Astrocyte of the cerebellum (primary cell): ENCODE data around the gene FSTL4.

Source experiments
- DNase-seq: peaks from one replicate; pipeline ENCODE4 v3.0.0-alpha.2; 2011; ENCODE audit warnings: low read depth
- H3K4me3 ChIP-seq: 2 replicates; pipeline ENCODE4 v1.5.1; 2011; ENCODE audit warnings: mild to moderate bottlenecking, low read depth, low read length, moderate library complexity
- in situ Hi-C: cut with HindIII; loops from 2 replicates; pipeline ENCODE4 v1.10.0; 2017; ENCODE audit warnings: low sequenced_read_pairs
- TF ChIP-seq, protein P1 (sequence below): IDR thresholded peaks from 2 replicates; pipeline ENCODE4 v1.5.1; 2012; ENCODE audit warnings: low read length, low read depth, moderate library complexity, mild to moderate bottlenecking; ENCODE audit errors: missing control alignments

Gene FSTL4

DNA sequence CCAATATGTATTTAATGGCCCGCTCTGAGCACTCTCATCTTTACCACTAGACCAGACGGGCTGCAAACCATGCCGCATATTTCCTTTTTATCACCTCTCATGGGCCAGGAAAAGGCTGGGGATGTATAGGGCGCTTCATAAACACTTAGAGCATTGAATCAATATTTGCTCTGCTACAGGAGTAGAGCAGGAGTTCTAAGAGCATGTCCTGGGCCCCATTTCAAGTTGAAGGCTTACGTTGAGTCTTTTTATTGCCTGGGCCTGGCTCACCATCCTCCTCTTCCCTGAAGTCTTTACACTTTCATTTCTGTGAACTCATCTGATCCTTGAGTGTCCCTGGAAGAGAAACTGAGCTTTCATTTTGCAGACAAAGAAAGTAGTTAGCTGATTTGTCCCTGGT is 112.4 kb downstream of the FSTL4 start:
- TF ChIP-seq, protein P1, sequence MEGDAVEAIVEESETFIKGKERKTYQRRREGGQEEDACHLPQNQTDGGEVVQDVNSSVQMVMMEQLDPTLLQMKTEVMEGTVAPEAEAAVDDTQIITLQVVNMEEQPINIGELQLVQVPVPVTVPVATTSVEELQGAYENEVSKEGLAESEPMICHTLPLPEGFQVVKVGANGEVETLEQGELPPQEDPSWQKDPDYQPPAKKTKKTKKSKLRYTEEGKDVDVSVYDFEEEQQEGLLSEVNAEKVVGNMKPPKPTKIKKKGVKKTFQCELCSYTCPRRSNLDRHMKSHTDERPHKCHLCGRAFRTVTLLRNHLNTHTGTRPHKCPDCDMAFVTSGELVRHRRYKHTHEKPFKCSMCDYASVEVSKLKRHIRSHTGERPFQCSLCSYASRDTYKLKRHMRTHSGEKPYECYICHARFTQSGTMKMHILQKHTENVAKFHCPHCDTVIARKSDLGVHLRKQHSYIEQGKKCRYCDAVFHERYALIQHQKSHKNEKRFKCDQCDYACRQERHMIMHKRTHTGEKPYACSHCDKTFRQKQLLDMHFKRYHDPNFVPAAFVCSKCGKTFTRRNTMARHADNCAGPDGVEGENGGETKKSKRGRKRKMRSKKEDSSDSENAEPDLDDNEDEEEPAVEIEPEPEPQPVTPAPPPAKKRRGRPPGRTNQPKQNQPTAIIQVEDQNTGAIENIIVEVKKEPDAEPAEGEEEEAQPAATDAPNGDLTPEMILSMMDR = no peak
- no peak for DNase-seq

DNA sequence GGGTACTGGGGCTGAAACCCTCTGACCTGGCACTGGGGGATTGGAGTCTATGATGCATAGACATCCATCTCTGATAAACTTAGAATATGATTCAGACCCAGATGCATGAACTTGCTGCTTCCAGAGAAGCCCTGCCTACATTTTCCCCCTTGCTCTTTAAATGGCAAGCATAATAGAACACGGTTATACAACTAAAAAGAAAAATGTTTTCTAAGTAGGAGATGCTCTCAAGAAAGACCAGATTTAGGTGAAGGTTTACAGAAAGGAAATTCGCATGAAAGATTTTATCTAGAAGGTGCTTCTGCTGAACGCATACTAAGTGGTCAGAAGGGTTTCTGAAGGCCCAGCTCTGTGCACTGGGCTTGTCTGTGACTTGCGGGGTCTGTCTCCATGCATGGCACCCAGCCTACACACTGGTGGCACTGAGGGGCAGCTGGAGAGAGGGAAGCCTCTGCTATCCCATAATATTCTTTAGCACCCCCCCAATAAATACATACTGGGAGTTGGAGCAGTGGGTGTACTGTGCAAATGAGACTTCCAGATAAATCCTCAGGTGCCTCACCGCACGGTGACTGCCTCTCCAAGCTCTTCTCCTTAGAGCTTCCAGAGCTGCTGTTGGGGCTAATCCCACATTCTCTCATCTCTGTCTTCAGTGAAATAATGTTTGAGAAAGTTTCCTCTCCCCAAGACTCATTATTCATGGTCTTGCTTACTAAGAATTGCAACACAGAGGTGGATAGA is 114.6 kb downstream of the FSTL4 start:
- H3K4me3 ChIP-seq = no peak overlapping the region
- in situ Hi-C loops = no loop called here
- TF ChIP-seq, protein P1 = no peak
- DNase-seq = no peak

More for the DNA sequence above, 112.4 kb downstream of the FSTL4 start:
- in situ Hi-C loops = no loop called here
- H3K4me3 ChIP-seq = no peak overlapping the region

DNA sequence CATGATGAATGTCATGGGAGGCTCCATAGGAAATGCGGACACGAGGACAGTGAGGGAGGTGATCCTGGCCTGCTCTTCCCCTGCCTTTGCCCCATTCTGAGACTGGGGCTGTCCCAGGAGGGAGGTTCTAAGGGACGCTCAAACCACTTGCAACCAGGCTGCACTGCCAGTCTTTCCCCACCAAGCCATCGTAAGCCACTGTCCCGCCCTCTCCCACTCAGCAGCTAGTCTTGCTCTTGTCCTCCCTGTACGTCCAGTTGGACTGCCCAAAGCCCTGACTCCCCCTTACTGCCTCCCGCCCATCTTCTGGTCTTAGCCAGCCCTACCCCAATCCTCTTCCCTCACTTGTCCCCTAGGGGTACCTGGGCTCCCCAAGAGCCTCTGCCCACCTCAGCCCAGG is 115.7 kb downstream of the FSTL4 start:
- TF ChIP-seq, protein P1 = no peak
- in situ Hi-C loops = no loop called here
- no peak for DNase-seq
- H3K4me3 ChIP-seq = no peak overlapping the region

DNA sequence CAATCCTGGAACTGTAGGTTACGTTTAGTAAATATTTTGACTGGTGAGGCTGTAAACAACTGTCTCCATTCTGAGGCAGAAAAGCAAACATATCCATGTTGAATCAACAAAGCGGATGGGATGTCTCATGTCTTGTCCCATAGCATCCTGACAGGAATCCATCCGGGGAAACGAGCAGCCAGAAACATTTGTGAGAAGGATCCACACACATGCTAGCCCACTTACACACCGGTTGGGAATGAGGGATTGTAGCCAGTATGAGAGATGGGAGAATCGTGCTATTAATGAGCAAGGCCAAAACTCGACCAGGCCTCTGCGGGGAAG is 117.5 kb downstream of the FSTL4 start:
- TF ChIP-seq, protein P1 = no peak
- no peak overlapping the region for H3K4me3 ChIP-seq
- in situ Hi-C loops = no loop called here
- no peak for DNase-seq

DNA sequence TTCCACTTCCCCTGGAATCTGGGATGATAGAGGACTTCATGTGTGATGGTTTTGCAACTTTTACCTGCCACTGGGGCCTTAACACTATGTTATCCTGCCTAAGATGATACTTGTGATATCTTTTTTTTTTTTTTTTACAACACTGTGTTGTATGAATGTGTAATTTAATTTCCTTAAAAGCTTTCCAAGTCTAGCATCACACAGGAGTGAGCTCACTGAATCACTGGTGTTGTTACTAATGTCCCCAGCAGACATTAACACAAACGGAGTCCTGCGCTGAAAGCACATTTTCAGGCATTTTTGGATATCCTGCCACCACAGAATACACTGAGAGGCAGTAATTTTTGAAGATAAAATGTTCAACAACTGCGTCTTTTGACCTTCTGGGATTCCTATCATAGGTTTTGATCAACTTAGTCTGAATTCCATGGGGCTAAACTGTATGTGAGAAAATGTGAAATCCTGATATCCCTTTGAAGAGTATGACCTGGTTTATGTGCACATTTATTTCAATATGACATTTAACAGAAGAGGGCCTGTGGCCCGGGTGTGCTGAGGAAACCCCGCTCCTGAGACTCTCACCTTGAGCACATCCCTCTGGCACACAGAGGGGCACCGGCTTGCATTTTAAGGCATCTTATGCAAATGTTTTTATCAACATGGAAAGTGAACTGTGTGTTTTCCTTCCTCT is 118.0 kb downstream of the FSTL4 start:
- in situ Hi-C loops = no loop called here
- TF ChIP-seq, protein P1 = no peak
- DNase-seq = no peak

DNA sequence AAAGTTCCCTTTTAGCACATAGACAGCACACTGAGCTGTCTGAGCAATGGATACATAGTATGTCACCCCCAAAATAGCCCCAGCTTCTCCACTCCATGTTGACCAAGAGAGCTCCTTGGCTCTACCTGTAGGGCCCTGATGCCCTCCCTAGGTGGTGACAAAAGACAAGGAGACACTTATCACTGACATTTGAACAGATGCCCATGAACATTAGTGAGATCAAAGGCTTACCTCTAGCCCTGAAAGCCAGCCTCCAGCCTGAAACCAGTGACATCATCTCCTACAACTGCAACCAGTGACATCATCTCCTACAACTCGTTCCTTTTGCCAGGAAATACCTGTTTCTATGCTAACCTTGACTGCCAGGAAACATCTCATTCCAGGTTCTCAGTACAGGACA is 122.7 kb downstream of the FSTL4 start:
- TF ChIP-seq, protein P1 = no peak
- in situ Hi-C loops = no loop called here
- DNase-seq = no peak
- no peak overlapping the region for H3K4me3 ChIP-seq

More for the DNA sequence above, 118.0 kb downstream of the FSTL4 start:
- H3K4me3 ChIP-seq = no peak overlapping the region
